Ovary (tissue), 3 donors: ENCODE results near the gene ASIC2.

Source experiments
- EP300 ChIP-seq: sonication (generic); formaldehyde crosslinking; IDR thresholded peaks from one replicate; pipeline ENCODE4 v1.6.1; 2017; ENCODE audit warnings: antibody characterized with exemption
- POLR2A ChIP-seq: fragments of 450-650 bp; IDR thresholded peaks from one replicate; pipeline ENCODE4 v1.6.1; 2017; ENCODE audit warnings: antibody characterized with exemption, mild to moderate bottlenecking, moderate library complexity
- TF ChIP-seq, protein P1 (sequence below), 3 donors: fragments of 450-650 bp in 2 of 3; fragments of 200-600 bp in 1 of 3; IDR thresholded peaks; one replicate each; pipeline versions ENCODE4 v1.5.1 to v1.8.0; 2016 to 2022; ENCODE audit warnings: antibody characterized with exemption in 3 of 3, mild to moderate bottlenecking in 1 of 3
- donor health status: DM: no; HTN: no; CAD: no.

- TF ChIP-seq, protein P1, sequence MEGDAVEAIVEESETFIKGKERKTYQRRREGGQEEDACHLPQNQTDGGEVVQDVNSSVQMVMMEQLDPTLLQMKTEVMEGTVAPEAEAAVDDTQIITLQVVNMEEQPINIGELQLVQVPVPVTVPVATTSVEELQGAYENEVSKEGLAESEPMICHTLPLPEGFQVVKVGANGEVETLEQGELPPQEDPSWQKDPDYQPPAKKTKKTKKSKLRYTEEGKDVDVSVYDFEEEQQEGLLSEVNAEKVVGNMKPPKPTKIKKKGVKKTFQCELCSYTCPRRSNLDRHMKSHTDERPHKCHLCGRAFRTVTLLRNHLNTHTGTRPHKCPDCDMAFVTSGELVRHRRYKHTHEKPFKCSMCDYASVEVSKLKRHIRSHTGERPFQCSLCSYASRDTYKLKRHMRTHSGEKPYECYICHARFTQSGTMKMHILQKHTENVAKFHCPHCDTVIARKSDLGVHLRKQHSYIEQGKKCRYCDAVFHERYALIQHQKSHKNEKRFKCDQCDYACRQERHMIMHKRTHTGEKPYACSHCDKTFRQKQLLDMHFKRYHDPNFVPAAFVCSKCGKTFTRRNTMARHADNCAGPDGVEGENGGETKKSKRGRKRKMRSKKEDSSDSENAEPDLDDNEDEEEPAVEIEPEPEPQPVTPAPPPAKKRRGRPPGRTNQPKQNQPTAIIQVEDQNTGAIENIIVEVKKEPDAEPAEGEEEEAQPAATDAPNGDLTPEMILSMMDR (IDR thresholded peaks at IDR 0.05), result no peak
- TF ChIP-seq EP300 (no peak), POLR2A (no peak)
Observed at GRCh38 chr17:33342025-33342424, 48.9 kb upstream of the ASIC2 start.
